ENCODE data around the gene GFAP.

GFAP gene

DNA sequence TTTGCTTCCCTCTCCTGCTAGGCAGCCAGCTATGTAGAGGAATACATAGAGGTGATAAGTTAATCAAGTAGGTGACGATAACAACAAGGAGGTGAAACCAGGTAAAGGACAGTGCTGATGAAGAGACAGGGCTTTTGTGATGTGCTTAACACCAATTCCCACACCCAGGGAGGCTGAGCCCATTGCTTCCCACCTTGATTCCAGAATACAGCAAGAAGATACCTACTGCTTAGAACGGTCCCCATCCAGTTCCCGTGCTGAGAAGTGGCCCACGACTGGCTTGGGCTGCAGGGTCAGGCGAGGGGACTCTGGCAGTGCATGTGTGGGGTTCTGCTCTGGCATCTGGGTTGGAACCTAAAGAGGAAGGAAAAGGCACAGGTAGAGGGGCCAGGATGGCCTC, 16.1 kb upstream of the GFAP start:
- DNase-seq (ENCODE audit: low read depth), result no peak

DNA sequence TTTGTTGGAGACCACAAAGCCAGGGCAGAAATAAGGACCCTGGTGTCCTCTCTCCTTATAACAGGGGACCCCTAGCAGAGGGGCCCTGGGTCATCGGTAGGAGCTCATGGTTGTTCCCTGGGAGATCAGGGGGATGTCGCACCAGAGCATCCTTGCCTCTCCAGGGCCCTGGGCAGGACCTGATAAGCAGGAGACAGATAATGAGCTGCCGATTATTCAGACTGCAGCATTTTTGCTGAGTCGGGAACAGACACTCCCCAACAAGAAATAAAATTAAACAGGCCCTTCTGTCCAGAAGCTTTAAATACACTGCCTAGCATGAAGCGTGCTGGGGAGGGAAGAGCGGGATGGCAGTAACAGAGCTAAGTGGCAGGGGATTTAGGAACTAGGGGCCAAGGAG, 15.4 kb upstream of the GFAP start:
- DNase-seq (ENCODE audit: low read depth), result no peak

DNA sequence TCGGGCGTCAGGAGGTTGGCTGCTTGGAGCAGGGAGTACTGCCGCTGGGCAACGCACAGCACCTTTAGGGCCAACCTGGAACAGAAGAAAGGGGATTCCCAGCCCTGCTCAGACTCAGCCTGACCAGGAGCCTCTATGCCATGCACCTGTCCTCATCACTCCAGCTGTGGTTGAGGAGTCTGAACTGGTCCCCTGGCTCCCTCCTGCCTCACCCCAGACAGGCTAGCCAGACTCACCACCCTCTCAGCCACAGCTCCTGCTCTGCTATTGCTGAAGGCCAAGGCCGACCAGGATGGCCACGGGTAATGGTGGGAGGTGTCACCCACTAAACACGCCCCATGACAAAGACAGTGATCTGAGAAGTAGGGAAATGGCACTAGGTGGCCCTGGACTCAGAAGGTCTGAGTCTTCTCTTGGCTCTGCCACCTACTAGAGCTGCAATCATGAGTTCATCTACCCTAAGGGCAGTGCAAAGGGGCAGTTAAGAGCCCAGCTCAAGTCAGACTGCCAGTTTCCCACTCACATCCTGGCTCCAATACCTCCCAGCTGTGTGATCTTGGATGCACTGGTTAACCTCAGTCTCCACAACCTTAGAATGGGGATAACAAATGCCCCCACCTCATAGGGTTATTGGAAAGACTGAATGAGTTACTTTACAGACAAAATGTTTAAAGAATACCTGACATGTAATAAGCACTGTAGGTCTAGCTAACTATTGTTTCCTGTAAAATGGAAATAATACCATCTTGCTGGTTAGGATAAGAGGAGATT, 13.8 kb upstream of the GFAP start:
- no peak for DNase-seq (ENCODE audit: low read depth)

DNA sequence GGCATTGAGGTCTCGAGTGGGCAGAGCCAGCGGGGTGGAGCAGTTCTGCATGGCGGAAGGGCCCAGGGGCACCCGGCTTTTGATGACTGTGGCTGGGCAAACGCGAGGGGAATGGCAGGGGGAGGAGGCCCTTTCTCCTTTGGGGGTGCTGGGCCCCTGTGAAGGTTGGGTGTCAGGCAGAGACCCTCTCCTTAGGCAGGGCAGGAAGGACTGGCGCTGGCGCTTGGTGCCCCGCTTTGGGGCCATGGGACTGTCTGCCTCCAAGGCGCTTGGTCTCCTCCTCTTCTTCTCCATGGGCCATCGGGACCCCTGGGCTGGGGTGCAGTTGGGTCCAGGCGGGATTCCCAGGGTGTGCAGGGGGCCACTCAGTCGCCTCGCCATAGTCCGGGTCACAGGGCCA, 12.8 kb upstream of the GFAP start:
- DNase-seq (ENCODE audit: low read depth), result no peak

DNA sequence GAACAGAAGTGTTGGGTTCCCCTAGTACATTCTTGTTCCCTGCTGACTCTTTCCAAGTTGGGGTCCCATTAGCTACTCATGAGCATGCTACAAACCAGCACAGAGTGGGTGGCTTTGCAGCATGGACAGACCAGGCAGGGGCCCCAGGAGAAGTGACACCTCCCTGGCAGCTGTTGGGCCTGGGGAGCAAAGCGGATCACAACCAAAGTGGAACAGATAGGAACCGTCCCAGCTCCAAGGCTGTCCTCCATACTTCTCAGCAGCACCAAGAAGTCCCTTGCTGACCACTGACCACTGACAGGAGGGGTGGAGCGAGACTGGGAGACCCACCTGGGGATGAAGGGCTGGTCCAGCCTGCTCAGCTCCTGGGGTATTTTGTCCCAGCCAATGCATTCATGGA, 12.4 kb upstream of the GFAP start:
- DNase-seq (ENCODE audit: low read depth), result no peak

DNA sequence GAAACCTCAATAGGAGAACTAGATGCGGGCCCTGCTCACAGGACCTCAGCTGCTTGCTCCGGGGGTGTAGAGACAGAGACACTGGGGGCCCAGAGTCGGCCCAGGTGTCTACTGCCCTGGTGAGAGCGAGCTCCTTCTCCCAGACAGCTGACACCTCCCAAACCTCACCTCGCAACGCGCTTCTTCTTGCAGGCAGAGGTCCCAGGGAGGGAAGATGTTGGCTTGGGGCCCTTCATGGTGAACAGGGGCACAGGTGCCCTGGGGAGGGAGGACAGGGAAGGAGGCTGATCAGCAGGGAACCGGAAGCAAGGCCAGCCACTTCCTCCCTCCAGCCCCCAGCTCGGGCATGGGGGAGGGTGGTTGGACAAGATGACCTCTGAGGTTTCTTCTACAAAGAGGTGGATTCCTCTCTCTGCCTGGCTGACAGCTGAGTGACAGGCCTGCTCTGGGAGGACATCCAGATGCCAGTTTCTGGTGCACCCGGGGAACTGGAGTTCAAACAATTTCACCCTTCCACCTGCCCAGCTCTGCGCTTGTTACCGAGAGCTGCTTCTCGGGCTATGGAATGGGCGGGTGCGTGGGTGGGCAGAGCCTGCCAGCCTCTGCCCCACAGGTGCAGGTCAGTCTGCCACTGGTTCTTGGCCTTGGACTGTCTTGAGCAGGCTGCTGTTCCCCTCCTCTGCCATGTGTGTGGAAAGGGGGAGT, 11.7 kb upstream of the GFAP start:
- no peak for DNase-seq (ENCODE audit: low read depth)

DNA sequence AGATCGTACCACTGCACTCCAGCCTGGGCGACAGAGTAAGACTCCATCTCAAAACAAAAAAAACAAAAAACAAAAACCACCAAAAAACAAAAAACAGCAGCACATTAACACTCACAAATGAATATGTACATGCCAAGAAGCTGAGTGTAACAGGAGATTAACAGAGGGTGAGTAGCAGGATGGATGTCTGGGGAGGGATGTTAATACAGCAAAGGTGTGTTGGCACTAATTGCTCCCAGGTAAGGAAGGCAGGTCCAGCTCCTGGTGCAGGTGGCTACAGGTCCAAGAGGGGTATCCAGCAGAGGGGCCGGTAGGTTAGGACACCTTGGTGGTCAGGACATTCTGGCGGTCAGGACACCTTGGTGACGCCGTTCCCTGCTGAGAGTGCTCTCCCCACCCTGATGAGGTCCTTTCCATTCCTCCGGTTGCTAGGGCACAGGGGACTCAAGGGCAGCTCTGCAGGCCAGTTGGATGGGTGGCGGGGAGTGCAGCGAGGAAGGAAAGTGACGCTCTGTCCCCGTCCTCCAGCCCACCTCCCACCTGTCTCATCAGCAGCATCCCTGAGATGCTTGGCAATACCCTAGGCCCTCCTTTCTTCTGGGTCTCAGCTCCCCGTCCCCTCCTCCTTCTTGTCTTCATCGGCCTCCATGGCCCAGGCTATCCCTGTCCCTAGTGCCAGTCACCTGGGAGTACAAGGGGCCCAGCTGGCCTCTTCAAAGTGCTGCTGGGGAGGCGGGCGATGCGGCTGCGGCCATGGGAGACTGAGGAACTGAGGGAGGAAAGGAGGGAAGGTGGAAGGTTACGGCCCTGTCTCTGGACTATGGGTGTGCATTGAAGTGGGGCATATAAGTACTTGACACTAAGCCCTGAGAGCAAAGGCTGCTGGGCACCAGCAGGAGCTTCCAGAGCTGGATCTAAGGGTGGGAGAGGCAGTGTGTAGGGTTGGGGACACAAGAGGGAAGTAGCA, 10.7 kb upstream of the GFAP start:
- no peak for DNase-seq (ENCODE audit: low read depth)

DNA sequence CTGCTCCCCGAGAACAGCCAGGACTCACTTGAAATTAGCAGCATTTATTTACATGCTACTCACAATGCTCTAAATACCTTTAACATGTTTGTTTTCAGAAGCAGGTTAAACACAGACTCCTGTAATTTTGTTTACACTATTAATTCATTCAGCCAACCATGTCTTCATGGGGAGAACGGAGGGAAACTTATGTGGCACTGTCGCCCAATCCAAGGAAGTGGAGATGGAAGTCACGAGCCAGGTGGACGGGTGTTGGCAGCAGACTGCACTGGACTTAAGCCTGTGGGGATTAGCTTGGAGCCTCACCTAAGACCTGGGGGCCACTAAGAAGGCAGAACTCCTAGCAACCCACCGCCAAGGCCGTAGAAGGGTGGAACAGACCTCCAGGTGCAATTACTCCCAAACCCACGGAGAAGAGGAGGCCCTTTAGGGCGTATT, 8.8 kb upstream of the GFAP start:
- no peak for DNase-seq (ENCODE audit: low read depth)

DNA sequence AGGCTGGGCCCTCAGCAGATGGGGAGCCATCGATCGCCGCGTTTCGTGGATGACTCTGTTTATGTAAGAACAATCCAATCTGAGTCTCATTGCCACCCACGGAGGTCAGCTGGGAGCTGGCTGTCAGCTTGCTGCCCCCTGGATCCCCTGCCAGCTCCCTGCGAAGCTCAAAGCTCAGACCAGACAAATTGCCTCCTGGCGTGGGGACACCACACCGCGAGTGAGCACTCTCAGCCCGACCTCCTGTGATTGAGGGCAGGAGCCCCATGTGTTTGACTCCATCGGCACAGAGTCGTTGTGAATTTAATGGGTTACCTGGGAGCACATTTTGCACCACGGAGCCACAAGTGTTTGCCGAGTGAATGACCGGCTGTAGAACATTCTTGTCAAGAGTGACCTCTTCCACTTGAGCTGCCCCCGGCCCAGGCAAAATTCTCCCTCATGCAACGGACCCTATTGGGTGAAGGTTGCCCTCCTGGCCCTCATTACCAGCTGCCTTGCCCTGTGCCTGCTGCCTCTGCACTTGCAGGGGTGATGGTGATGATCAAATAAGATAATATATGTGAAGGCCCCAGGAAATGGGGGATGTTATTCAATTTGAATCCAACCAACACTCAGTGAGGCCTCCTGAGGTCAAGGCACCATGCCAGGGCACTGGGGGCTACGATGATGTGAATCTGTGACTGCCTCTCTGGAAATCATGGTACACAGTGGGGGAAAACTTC, 7.6 kb upstream of the GFAP start:
- no peak for DNase-seq (ENCODE audit: low read depth)

DNA sequence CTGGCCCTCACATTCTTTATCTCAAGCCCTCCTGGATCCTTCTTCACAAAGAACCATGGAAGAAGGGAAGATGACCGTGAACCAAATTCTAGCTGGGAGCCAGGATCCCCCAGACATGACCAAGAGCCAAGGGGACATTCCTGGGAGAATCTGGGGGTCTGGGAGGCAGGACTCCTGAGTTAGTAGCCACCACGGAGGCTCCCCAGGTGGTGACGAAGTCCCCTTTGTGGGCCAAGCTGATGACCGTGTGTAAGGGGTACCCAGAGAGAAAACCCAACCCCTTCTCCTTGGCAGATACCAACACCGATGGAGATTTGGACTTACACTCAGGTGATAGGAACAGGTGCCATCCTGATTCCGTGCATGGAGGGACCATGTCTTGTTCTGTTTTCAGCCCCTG, 6.8 kb upstream of the GFAP start:
- no peak for DNase-seq (ENCODE audit: low read depth)

DNA sequence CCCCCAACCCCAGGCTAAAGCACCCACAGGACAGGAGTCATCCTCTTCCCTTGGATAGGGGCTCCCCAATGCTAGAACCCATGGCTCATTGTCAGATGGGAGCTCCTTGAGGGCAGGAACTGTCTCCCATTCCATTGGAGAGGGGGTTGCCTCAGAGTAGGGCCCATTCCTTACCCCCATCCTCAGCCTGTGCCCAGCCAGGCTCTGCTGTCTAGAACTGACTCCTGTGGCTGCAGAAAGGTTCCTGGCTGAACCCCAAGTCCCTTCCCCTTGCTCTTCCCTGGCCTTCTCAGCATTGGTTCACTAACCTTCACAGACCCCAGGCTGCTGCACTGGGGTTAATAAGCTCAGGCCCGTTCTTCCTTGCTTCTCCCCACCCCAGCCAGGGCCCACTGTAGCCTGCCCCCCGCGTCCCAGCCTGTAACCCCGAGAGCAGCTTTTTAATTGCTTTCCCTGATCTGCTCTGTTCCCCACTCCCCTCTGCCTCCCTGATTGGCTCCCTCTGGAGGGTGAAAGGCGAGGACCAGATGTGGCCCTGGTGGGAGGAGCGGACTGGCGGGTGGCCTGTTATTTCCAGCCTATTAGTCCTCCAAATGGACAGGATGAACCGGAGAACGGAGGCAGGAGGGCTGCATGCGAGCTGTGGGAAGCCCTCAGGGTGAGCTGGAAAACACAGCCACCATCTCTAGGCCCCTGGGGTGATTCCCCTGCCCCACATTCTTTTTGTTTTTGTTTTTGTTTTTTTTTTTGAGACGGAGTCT, 6.0 kb upstream of the GFAP start:
- DNase-seq (ENCODE audit: low read depth), result no peak

DNA sequence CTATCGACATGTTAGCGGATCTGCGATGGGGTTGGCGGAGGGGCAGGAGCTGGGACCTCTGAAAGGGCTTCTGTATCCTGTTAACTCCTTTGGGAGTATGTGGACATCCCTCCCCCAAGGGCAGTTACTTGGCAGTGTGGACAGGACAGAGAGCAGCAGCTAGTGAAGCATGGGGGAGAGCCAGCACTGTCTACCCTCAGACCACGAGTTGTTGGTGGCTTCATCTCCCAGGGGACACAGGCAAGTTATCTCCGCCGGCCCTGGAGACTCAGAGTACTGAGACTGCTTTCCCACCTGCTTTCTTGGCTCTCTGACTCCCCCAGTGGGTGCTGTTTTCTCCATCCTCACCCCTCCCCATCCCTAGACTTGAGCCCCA, 5.3 kb upstream of the GFAP start:
- no peak for DNase-seq (ENCODE audit: low read depth)

DNA sequence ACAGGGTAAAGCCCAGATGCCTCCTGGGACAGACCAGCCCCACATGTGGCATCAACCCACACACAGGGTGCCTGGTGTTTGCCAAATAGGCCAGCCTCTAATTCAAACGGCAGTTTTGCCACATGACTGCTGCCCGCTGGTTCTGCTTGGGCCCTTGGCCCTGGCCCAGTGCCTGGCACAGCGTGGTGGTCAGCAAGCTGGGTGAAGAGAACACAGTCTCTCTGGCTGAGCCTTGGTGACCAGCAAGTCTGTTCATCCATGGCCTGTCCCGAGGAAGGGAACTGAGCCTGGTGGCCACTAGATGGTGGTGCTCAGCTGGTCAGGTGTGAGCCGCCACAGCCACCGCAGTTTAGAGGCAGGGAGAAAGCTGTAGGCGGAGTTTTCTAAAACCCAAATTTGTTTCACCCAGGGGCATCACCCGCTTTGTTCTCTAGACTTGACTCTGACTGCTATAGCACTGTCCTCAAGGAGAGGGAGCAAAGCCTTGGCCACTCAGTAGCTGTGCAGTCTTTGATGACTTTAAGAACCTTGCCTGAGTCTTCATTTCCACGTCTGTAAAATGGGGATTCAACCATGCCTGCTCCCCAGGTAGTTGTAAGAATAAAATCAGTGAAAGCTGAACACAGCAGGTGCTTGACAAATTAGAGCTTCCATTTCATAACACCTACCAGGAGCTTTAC, 4.7 kb upstream of the GFAP start:
- DNase-seq (ENCODE audit: low read depth), result no peak

DNA sequence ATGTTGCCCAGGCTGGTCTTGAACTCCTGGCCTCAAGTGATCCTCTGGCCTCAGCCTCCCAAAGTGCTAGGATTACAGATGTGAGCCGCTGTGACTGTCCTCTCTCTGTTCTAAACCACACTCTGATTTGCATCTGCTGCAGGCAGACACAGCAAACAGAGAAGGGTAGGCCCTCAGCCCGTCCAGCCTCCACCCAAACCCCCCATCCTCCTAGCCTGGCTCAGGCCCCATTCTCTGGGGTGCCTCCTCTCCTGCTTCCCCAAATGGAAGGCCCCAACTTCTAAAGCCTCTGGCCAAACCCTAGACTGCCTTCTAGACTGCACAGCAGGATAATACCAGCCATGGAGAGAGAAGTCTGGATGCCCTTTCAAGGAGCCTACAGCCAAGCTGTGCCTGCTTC, 4.1 kb upstream of the GFAP start:
- no peak for DNase-seq (ENCODE audit: low read depth)

DNA sequence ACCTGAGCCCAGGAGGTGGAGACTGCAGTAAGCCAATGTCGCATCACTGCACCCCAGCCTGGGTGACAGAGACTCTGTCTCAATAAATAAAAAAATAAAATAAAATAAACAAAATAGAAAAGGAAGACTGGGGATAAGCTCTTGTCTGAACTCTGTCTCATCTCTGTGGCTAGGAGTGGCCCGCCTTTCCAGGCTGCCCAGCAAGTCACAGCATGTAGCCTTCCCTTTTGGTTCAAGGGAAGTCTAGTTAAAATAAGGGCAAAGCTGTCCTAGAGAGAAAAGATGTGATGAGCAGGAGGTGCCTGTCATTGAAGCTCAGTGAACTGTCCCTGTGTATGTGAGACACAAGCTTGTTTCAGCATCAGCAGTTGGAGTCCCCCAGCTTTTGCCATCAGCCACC, 2.7 kb upstream of the GFAP start:
- no peak for DNase-seq (ENCODE audit: low read depth)

DNA sequence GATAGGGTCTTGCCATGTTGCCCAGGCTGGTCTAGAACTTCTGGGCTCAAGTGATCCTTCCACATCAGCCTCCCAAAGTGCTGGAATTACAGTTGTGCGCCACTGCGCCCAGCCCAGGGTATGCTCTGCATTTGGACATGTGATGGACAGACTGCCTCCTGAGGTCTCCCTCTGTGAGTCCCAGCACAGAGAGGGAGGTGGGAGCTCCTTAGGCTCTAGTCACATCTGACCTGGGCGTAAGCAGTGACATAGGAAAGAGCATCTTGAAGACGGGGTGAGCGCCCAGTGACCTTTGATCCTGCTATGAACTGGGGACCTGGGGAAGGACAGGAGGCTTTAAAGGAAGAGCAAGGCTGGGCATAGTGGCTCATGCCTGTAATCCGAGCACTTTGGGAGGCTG, 2.2 kb upstream of the GFAP start:
- no peak for DNase-seq (ENCODE audit: low read depth)

DNA sequence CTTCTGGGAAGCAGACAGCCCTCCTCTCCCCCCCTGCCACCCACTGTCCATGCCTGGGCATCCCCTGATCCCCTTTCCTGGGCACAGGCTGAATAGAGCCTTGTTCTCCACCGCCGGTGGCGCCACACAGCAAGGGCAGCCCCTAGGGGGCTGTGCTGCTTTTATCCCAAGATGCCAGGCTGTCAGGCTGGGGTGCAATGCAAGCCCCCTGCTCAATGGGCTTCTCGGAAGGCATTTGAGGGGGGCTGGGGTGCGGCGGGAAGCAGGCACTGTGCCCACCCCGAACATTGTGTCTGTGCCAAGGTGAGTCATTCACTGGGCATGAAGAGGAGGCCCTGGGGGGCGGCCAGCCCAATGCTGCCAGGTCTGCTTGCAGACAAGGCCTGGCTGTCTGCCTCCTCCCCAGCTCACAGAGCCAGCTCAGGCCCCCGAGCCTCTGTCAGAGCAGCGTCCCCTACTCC, 1.5 kb upstream of the GFAP start:
- no peak for DNase-seq (ENCODE audit: low read depth)

DNA sequence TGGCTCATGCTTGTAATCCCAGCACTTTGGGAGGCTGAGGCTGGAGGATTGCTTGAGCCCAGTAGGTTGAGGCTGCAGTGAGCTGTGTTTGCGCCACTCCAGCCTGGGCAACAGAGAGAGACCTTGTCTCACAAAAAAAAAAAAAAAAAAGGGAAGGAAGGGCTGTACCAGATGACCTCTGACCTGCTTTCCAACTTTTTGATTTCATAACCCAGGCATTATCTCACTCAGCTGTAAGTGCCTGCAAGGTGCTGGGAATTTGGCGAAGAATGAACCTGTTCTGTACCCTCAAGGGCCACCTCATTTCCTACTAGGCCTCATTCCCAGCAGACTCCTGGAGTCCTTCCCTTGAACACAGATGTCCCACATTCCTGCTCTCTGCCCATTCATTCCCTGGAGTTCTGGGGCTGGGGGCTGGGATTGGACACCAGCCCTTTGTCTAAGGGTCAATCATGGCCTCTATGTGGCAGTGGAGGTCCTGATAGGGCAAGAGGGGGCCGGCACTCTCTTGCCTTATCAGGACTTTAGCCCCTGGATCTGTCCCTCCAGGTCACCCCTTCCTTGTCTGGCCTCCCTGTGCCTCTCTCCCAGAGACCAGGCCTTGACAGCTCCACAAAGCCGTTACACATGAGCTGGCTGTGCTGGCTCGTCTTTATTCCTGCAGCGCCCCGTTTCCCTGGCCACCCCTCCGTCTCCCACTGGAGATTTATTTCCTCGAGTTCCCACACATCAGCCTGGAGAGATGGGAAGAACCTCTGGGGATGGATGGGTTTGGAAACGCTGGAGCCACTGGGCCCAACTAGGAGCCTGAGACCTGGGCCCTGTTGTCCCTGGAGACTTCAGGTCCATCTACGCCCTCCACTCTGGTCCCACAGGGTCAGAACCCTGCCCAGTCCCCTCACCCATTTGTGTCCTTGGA, 821 bp upstream of the GFAP start:
- DNase-seq (ENCODE audit: low read depth), result no peak

DNA sequence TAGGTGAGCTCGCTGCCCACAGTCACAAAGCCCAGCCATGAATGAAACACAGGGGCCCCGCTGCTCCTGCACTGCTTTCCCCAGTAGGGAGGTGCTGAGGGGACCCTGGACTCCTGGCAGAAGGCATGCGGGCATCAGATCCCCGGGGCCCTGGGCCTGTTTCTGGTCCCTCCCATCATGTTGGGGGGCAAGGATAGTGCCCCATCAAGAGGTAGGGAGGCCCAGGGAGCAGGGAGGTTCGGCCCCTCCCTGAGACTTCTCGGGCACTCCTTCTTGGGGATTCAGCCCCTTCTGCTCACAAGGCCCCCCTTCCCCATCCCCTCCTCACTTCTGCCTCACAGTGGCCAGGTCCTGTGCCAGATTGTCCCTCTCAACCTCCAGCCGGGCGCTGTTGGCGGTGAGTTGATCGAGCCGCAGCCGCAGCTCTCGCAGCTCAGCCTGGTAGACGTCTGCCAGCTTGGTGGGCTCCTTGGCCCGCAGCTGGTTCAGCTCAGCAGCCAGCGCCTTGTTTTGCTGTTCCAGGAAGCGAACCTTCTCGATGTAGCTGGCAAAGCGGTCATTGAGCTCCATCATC, 515 bp downstream of the GFAP start:
- DNase-seq (ENCODE audit: low read depth), result no peak

Data from stimulated activated CD8-positive, alpha-beta memory T cell treated with anti-CD3 and anti-CD28 coated beads, Interleukin-15, amount 100 ng/mL, for 1 hour (primary cell).